K562 (cell line): ENCODE results near the gene CCDC158.

Source experiments
- EZH2 ChIP-seq: IDR thresholded peaks from 2 replicates; pipeline ENCODE4 v1.6.1; 2012; ENCODE audit warnings: low read depth, mild to moderate bottlenecking, inconsistent platforms, low read length, borderline replicate concordance
- MAZ ChIP-seq, 2 experiments: fragments of 450-650 bp in 1 of 2; sonication (generic) in 1 of 2; formaldehyde crosslinking; IDR thresholded peaks in 1 of 2; conservative IDR thresholded peaks in 1 of 2; 2 replicates each; pipeline versions ENCODE4 v1.4.0 to v1.5.0; 2020; ENCODE audit warnings: mild to moderate bottlenecking in 1 of 2, missing genetic modification reagents in 1 of 2
- NR2C1 ChIP-seq, 2 experiments: fragments of 450-650 bp; IDR thresholded peaks; 2 replicates each; pipeline ENCODE4 v1.6.1; 2017; ENCODE audit warnings: mild to moderate bottlenecking in 2 of 2, antibody characterized with exemption in 1 of 2, inconsistent platforms in 1 of 2, missing compliant biosample characterization in 1 of 2, missing genetic modification characterization in 1 of 2
- POLR2A ChIP-seq: fragments of 450-650 bp; conservative IDR thresholded peaks from 2 replicates; pipeline ENCODE4 v1.6.1; 2016
- SMARCC2 ChIP-seq: fragments of 450-650 bp; IDR thresholded peaks from 2 replicates; pipeline ENCODE4 v1.6.1; 2017; ENCODE audit warnings: antibody characterized with exemption, moderate library complexity, mild to moderate bottlenecking, low read depth
- SMC3 ChIP-seq: conservative IDR thresholded peaks from 2 replicates; pipeline ENCODE4 v1.6.1; 2011; ENCODE audit warnings: low read depth, low read length, improper control_type of control experiment; ENCODE audit not compliant: insufficient read depth
- STAT5B ChIP-seq: fragments of 250-450 bp; sonication (Bioruptor Pico); IDR thresholded peaks from 2 replicates; pipeline ENCODE4 v1.8.0; 2021; ENCODE audit warnings: mild to moderate bottlenecking, inconsistent platforms
- YBX1 ChIP-seq: fragments of 450-650 bp; IDR thresholded peaks from 2 replicates; pipeline ENCODE4 v1.7.1; 2016; ENCODE audit warnings: mild to moderate bottlenecking
- TF ChIP-seq, protein P1 (sequence below): sonication (generic); formaldehyde crosslinking; IDR thresholded peaks from 2 replicates; pipeline ENCODE4 v1.8.0; 2022; ENCODE audit warnings: missing genetic modification reagents, mild to moderate bottlenecking, moderate library complexity, borderline replicate concordance
- TF ChIP-seq, protein P2 (sequence below): sonication (generic); formaldehyde crosslinking; IDR thresholded peaks from 2 replicates; pipeline ENCODE4 v1.8.1; 2022; ENCODE audit warnings: missing genetic modification reagents

DNA sequence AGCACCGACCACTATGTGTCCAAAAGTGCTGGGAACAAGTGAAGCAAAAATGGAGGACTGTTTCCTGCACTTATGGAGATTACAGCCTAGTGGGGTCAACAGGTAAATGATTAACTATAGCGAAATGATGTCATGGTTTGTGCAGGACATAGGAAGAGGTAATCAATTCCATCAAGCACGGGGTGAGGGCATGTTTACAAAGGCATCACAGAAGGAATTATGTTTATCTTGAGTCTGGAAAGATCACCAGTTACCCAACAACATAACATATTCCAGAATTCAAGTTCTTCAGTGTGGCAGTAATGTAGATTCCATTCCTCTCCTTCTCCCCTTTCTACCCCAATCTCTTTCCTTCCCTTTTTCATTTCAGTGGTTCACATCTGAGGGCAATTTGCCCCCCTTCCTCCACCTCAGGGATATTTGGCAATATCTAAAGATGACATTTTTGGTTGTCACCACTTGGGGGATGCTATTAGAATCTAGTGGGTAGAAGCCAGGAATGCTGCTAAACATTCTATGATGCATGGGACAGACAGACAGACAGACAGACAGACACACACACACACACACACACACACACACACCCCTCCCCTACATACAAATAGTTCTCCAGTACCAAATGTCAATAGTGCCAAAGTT, 145.3 kb downstream of the CCDC158 start:
- TF ChIP-seq, protein P1, sequence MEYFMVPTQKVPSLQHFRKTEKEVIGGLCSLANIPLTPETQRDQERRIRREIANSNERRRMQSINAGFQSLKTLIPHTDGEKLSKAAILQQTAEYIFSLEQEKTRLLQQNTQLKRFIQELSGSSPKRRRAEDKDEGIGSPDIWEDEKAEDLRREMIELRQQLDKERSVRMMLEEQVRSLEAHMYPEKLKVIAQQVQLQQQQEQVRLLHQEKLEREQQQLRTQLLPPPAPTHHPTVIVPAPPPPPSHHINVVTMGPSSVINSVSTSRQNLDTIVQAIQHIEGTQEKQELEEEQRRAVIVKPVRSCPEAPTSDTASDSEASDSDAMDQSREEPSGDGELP (CRISPR knock-in tag), result no peak
- TF ChIP-seq SMARCC2 (no peak), NR2C1 (IDR thresholded peaks at IDR 0.05) (no peak), NR2C1 (tag; IDR thresholded peaks at IDR 0.05) (no peak), EZH2 (no peak), MAZ (CRISPR knock-in tag; conservative IDR thresholded peaks at IDR 0.05 in 1 of 2, IDR thresholded peaks at IDR 0.05 in 1 of 2) (no peak), YBX1 (no peak), SMC3 (no peak), POLR2A (no peak), STAT5B (no peak)
- TF ChIP-seq, protein P2, sequence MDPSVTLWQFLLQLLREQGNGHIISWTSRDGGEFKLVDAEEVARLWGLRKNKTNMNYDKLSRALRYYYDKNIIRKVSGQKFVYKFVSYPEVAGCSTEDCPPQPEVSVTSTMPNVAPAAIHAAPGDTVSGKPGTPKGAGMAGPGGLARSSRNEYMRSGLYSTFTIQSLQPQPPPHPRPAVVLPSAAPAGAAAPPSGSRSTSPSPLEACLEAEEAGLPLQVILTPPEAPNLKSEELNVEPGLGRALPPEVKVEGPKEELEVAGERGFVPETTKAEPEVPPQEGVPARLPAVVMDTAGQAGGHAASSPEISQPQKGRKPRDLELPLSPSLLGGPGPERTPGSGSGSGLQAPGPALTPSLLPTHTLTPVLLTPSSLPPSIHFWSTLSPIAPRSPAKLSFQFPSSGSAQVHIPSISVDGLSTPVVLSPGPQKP (CRISPR knock-in tag), result no peak
